Measurements from ENCODE around the gene OR10A5.
"Not testable (repeated sequence)": the region's sequence is repeated elsewhere in the genome, so short reads cannot be mapped to it uniquely, and the experiment has no call there.

OR10A5 gene

GRCh38 chr11:6871278-6871677 is 25.8 kb downstream of the OR10A5 start:
- no peak for TF ChIP-seq CTCF (IDR thresholded peaks at IDR 0.05; ENCODE audit: insufficient read depth, low read depth, low read length, missing control alignments)
- DNase-seq (ENCODE audit: low read depth): no peak
- no peak overlapping the region for H3K4me3 ChIP-seq (ENCODE audit: low read depth, low read length)

- no peak for TF ChIP-seq CTCF (IDR thresholded peaks at IDR 0.05; ENCODE audit: insufficient read depth, low read depth, low read length, missing control alignments)
- DNase-seq (ENCODE audit: low read depth): no peak
- no peak overlapping the region for H3K4me3 ChIP-seq (ENCODE audit: low read depth, low read length)
Measured at GRCh38 chr11:6875761-6876160, 30.3 kb downstream of the OR10A5 start.

GRCh38 chr11:6876325-6876724 is 30.8 kb downstream of the OR10A5 start, which contains the start of gene OR10A4:
Gene OR10A4 (plus strand): TSS chr11:6876625. CDS start chr11:6876648, 23 bp downstream.
- DNase-seq (ENCODE audit: low read depth): no peak
- H3K4me3 ChIP-seq (ENCODE audit: low read depth, low read length): no peak within 1 kb of the TSS
- TF ChIP-seq CTCF (IDR thresholded peaks at IDR 0.05; ENCODE audit: insufficient read depth, low read depth, low read length, missing control alignments): no peak

- TF ChIP-seq CTCF (IDR thresholded peaks at IDR 0.05; ENCODE audit: insufficient read depth, low read depth, low read length, missing control alignments): no peak
- peak; percentile 49 for DNase-seq (ENCODE audit: low read depth)
- no peak overlapping the region for H3K4me3 ChIP-seq (ENCODE audit: low read depth, low read length)
Measured at GRCh38 chr11:6876914-6877313, 31.4 kb downstream of the OR10A5 start.

- TF ChIP-seq CTCF (IDR thresholded peaks at IDR 0.05; ENCODE audit: insufficient read depth, low read depth, low read length, missing control alignments): no peak
- no peak for DNase-seq (ENCODE audit: low read depth)
- H3K4me3 ChIP-seq (ENCODE audit: low read depth, low read length): no peak overlapping the region
Measured at GRCh38 chr11:6882751-6883150, 37.3 kb downstream of the OR10A5 start.

GRCh38 chr11:6887711-6888110 is 42.2 kb downstream of the OR10A5 start:
- H3K4me3 ChIP-seq (ENCODE audit: low read depth, low read length); DNase-seq (ENCODE audit: low read depth): not testable (repeated sequence)

- H3K4me3 ChIP-seq (ENCODE audit: low read depth, low read length): no peak overlapping the region
- no peak for TF ChIP-seq CTCF (IDR thresholded peaks at IDR 0.05; ENCODE audit: insufficient read depth, low read depth, low read length, missing control alignments)
- DNase-seq (ENCODE audit: low read depth): no peak
Measured at GRCh38 chr11:6888830-6889229, 43.3 kb downstream of the OR10A5 start.
